ENCODE data around the gene PRRT4.

PRRT4 gene

GRCh38 chr7:128404886-128405470 lies 43.5 kb upstream of the PRRT4 start:
- no peak overlapping the region for H3K27ac ChIP-seq (ENCODE audit: low read length)
- peaks cover 5 to 12% of the 10 kb centered on the region in 2 donors for H3K36me3 ChIP-seq (ENCODE audit: control insufficient read depth in 2 of 2, insufficient read depth in 2 of 2, low read length in 2 of 2)
- peaks cover 39% of the 10 kb centered on the region for H3K4me1 ChIP-seq (ENCODE audit: control insufficient read depth, insufficient read depth, low read length)
- peak overlapping the region; percentile 47 to 76 for H3K4me3 ChIP-seq (ENCODE audit: low read length in 2 of 2)
- no peaks in the 10 kb centered on the region for H3K9me3 ChIP-seq (ENCODE audit: control insufficient read depth in 2 of 2, low read length in 2 of 2)
- peak overlapping the region; percentile 32 to 76 for H3K9ac ChIP-seq (ENCODE audit: low read length in 2 of 2)
- no peaks in the 10 kb centered on the region for H3K27me3 ChIP-seq (ENCODE audit: control insufficient read depth in 1 of 2, insufficient read depth in 2 of 2, low read length in 2 of 2)

GRCh38 chr7:128404143-128404681 lies 42.7 kb upstream of the PRRT4 start:
- peak overlapping the region in 1 of 2 donors; percentile 21 for H3K9ac ChIP-seq (ENCODE audit: low read length in 2 of 2)
- H3K36me3 ChIP-seq (ENCODE audit: control insufficient read depth in 2 of 2, insufficient read depth in 2 of 2, low read length in 2 of 2): peaks cover 5 to 14% of the 10 kb centered on the region in 2 donors
- no peak overlapping the region for H3K27ac ChIP-seq (ENCODE audit: low read length)
- H3K4me1 ChIP-seq (ENCODE audit: control insufficient read depth, insufficient read depth, low read length): peaks cover 35% of the 10 kb centered on the region
- H3K27me3 ChIP-seq (ENCODE audit: control insufficient read depth in 1 of 2, insufficient read depth in 2 of 2, low read length in 2 of 2): no peaks in the 10 kb centered on the region
- H3K9me3 ChIP-seq (ENCODE audit: control insufficient read depth in 2 of 2, low read length in 2 of 2): no peaks in the 10 kb centered on the region
- H3K4me3 ChIP-seq (ENCODE audit: low read length in 2 of 2): peak overlapping the region in 1 of 2 donors; percentile 76

- no peaks in the 10 kb centered on the region for H3K9me3 ChIP-seq (ENCODE audit: control insufficient read depth in 2 of 2, low read length in 2 of 2)
- no peak overlapping the region for H3K9ac ChIP-seq (ENCODE audit: low read length in 2 of 2)
- no peak overlapping the region for H3K27ac ChIP-seq (ENCODE audit: low read length)
- H3K4me1 ChIP-seq (ENCODE audit: control insufficient read depth, insufficient read depth, low read length): peaks cover 30% of the 10 kb centered on the region
- peaks cover 5 to 16% of the 10 kb centered on the region in 2 donors for H3K36me3 ChIP-seq (ENCODE audit: control insufficient read depth in 2 of 2, insufficient read depth in 2 of 2, low read length in 2 of 2)
- H3K27me3 ChIP-seq (ENCODE audit: control insufficient read depth in 1 of 2, insufficient read depth in 2 of 2, low read length in 2 of 2): no peaks in the 10 kb centered on the region
- no peak overlapping the region for H3K4me3 ChIP-seq (ENCODE audit: low read length in 2 of 2)
These were observed 42.2 kb upstream of the PRRT4 start for GRCh38 chr7:128403676-128404075.

GRCh38 chr7:128402356-128402755 lies 40.9 kb upstream of the PRRT4 start:
- H3K9me3 ChIP-seq (ENCODE audit: control insufficient read depth in 2 of 2, low read length in 2 of 2): no peaks in the 10 kb centered on the region
- H3K4me1 ChIP-seq (ENCODE audit: control insufficient read depth, insufficient read depth, low read length): peaks cover 21% of the 10 kb centered on the region
- no peaks in the 10 kb centered on the region for H3K27me3 ChIP-seq (ENCODE audit: control insufficient read depth in 1 of 2, insufficient read depth in 2 of 2, low read length in 2 of 2)
- no peak overlapping the region for H3K27ac ChIP-seq (ENCODE audit: low read length)
- no peak overlapping the region for H3K4me3 ChIP-seq (ENCODE audit: low read length in 2 of 2)
- no peak overlapping the region for H3K9ac ChIP-seq (ENCODE audit: low read length in 2 of 2)
- peaks cover 14 to 28% of the 10 kb centered on the region in 2 donors for H3K36me3 ChIP-seq (ENCODE audit: control insufficient read depth in 2 of 2, insufficient read depth in 2 of 2, low read length in 2 of 2)

GRCh38 chr7:128400566-128400965 lies 39.1 kb upstream of the PRRT4 start:
- H3K27ac ChIP-seq (ENCODE audit: low read length): no peak overlapping the region
- H3K36me3 ChIP-seq (ENCODE audit: control insufficient read depth in 2 of 2, insufficient read depth in 2 of 2, low read length in 2 of 2): peaks cover 29 to 43% of the 10 kb centered on the region in 2 donors
- H3K9me3 ChIP-seq (ENCODE audit: control insufficient read depth in 2 of 2, low read length in 2 of 2): no peaks in the 10 kb centered on the region
- no peaks in the 10 kb centered on the region for H3K27me3 ChIP-seq (ENCODE audit: control insufficient read depth in 1 of 2, insufficient read depth in 2 of 2, low read length in 2 of 2)
- H3K4me1 ChIP-seq (ENCODE audit: control insufficient read depth, insufficient read depth, low read length): peaks cover 16% of the 10 kb centered on the region
- no peak overlapping the region for H3K4me3 ChIP-seq (ENCODE audit: low read length in 2 of 2)
- no peak overlapping the region for H3K9ac ChIP-seq (ENCODE audit: low read length in 2 of 2)

- no peak overlapping the region for H3K4me3 ChIP-seq (ENCODE audit: low read length in 2 of 2)
- H3K9ac ChIP-seq (ENCODE audit: low read length in 2 of 2): no peak overlapping the region
- H3K4me1 ChIP-seq (ENCODE audit: control insufficient read depth, insufficient read depth, low read length): peaks cover 10% of the 10 kb centered on the region
- no peaks in the 10 kb centered on the region for H3K9me3 ChIP-seq (ENCODE audit: control insufficient read depth in 2 of 2, low read length in 2 of 2)
- peaks cover 35 to 49% of the 10 kb centered on the region in 2 donors for H3K36me3 ChIP-seq (ENCODE audit: control insufficient read depth in 2 of 2, insufficient read depth in 2 of 2, low read length in 2 of 2)
- H3K27me3 ChIP-seq (ENCODE audit: control insufficient read depth in 1 of 2, insufficient read depth in 2 of 2, low read length in 2 of 2): no peaks in the 10 kb centered on the region
- no peak overlapping the region for H3K27ac ChIP-seq (ENCODE audit: low read length)
These were observed 38.5 kb upstream of the PRRT4 start for GRCh38 chr7:128399991-128400390.

GRCh38 chr7:128398841-128399135 lies 37.3 kb upstream of the PRRT4 start:
- no peak overlapping the region for H3K27ac ChIP-seq (ENCODE audit: low read length)
- H3K9me3 ChIP-seq (ENCODE audit: control insufficient read depth in 2 of 2, low read length in 2 of 2): no peaks in the 10 kb centered on the region
- H3K36me3 ChIP-seq (ENCODE audit: control insufficient read depth in 2 of 2, insufficient read depth in 2 of 2, low read length in 2 of 2): peaks cover 45 to 53% of the 10 kb centered on the region in 2 donors
- no peaks in the 10 kb centered on the region for H3K4me1 ChIP-seq (ENCODE audit: control insufficient read depth, insufficient read depth, low read length)
- H3K27me3 ChIP-seq (ENCODE audit: control insufficient read depth in 1 of 2, insufficient read depth in 2 of 2, low read length in 2 of 2): no peaks in the 10 kb centered on the region
- H3K4me3 ChIP-seq (ENCODE audit: low read length in 2 of 2): no peak overlapping the region
- no peak overlapping the region for H3K9ac ChIP-seq (ENCODE audit: low read length in 2 of 2)

GRCh38 chr7:128398016-128398840 lies 36.7 kb upstream of the PRRT4 start:
- Histone ChIP-seq H3K9ac (ENCODE audit: low read length in 2 of 2) (no peak overlapping the region), H3K27ac (ENCODE audit: low read length) (no peak overlapping the region), H3K4me1 (ENCODE audit: control insufficient read depth, insufficient read depth, low read length) (no peaks in the 10 kb centered on the region), H3K4me3 (ENCODE audit: low read length in 2 of 2) (no peak overlapping the region), H3K27me3 (ENCODE audit: control insufficient read depth in 1 of 2, insufficient read depth in 2 of 2, low read length in 2 of 2) (no peaks in the 10 kb centered on the region), H3K36me3 (ENCODE audit: control insufficient read depth in 2 of 2, insufficient read depth in 2 of 2, low read length in 2 of 2) (peaks cover 45 to 55% of the 10 kb centered on the region in 2 donors), H3K9me3 (ENCODE audit: control insufficient read depth in 2 of 2, low read length in 2 of 2) (no peaks in the 10 kb centered on the region)

- H3K27me3 ChIP-seq (ENCODE audit: control insufficient read depth in 1 of 2, insufficient read depth in 2 of 2, low read length in 2 of 2): no peaks in the 10 kb centered on the region
- H3K36me3 ChIP-seq (ENCODE audit: control insufficient read depth in 2 of 2, insufficient read depth in 2 of 2, low read length in 2 of 2): peaks cover 45 to 58% of the 10 kb centered on the region in 2 donors
- H3K9me3 ChIP-seq (ENCODE audit: control insufficient read depth in 2 of 2, low read length in 2 of 2): no peaks in the 10 kb centered on the region
- no peak overlapping the region for H3K27ac ChIP-seq (ENCODE audit: low read length)
- no peaks in the 10 kb centered on the region for H3K4me1 ChIP-seq (ENCODE audit: control insufficient read depth, insufficient read depth, low read length)
- H3K9ac ChIP-seq (ENCODE audit: low read length in 2 of 2): no peak overlapping the region
- no peak overlapping the region for H3K4me3 ChIP-seq (ENCODE audit: low read length in 2 of 2)
These were observed 34.9 kb upstream of the PRRT4 start for GRCh38 chr7:128396357-128396756.

GRCh38 chr7:128395748-128396147 lies 34.3 kb upstream of the PRRT4 start:
- Histone ChIP-seq H3K27ac (ENCODE audit: low read length) (no peak overlapping the region), H3K4me3 (ENCODE audit: low read length in 2 of 2) (no peak overlapping the region), H3K27me3 (ENCODE audit: control insufficient read depth in 1 of 2, insufficient read depth in 2 of 2, low read length in 2 of 2) (no peaks in the 10 kb centered on the region), H3K36me3 (ENCODE audit: control insufficient read depth in 2 of 2, insufficient read depth in 2 of 2, low read length in 2 of 2) (peaks cover 43 to 55% of the 10 kb centered on the region in 2 donors), H3K9ac (ENCODE audit: low read length in 2 of 2) (no peak overlapping the region), H3K9me3 (ENCODE audit: control insufficient read depth in 2 of 2, low read length in 2 of 2) (no peaks in the 10 kb centered on the region), H3K4me1 (ENCODE audit: control insufficient read depth, insufficient read depth, low read length) (no peaks in the 10 kb centered on the region)

Measured in stomach smooth muscle (tissue), 2 donors.